Retinal pigment epithelial cell (primary cell): ENCODE data around the gene POLR3G.

Experiments used
- DNase-seq: peaks from one replicate; pipeline ENCODE4 v3.0.0-alpha.2; 2010; ENCODE audit warnings: low read depth
- H3K4me3 ChIP-seq: 2 replicates; pipeline ENCODE4 v1.5.1; 2011; ENCODE audit warnings: mild to moderate bottlenecking, low read length, control low read depth, moderate library complexity
- TF ChIP-seq, protein P1 (sequence below): conservative IDR thresholded peaks from 2 replicates; pipeline ENCODE4 v1.5.1; 2011; ENCODE audit warnings: low read depth, low read length, control low read depth, inconsistent platforms

POLR3G gene

DNA sequence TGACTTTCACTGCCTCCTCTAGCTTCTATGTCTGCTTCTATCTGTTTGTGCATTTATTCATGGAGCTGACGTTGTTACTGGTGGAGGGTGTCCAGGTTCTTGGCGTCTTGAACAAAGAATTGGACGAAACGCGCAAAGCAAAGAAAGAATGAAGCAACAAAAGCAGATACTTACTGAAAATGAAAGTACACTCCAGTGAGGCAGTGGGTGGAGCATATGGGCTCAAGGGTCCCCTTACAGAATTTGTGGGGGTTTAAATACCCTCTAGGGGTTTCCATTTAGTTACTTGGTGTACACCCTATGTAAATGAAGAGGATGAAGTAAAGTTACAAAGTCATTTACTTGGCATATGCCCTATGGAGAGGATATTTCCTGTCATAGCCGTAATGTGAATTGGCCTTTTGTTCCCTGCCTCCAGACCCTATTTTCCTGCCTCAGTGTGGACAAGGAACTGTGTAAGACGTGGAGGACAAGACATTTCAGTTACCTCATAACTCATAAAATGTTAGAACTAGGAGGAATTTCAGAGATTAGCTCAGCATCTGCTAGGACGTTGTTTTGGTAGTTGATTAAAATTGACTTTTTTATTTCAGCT is 3.1 kb downstream of the POLR3G start:
- H3K4me3 ChIP-seq: no peak overlapping the region
- no peak for DNase-seq
- TF ChIP-seq, protein P1, sequence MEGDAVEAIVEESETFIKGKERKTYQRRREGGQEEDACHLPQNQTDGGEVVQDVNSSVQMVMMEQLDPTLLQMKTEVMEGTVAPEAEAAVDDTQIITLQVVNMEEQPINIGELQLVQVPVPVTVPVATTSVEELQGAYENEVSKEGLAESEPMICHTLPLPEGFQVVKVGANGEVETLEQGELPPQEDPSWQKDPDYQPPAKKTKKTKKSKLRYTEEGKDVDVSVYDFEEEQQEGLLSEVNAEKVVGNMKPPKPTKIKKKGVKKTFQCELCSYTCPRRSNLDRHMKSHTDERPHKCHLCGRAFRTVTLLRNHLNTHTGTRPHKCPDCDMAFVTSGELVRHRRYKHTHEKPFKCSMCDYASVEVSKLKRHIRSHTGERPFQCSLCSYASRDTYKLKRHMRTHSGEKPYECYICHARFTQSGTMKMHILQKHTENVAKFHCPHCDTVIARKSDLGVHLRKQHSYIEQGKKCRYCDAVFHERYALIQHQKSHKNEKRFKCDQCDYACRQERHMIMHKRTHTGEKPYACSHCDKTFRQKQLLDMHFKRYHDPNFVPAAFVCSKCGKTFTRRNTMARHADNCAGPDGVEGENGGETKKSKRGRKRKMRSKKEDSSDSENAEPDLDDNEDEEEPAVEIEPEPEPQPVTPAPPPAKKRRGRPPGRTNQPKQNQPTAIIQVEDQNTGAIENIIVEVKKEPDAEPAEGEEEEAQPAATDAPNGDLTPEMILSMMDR: no peak

DNA sequence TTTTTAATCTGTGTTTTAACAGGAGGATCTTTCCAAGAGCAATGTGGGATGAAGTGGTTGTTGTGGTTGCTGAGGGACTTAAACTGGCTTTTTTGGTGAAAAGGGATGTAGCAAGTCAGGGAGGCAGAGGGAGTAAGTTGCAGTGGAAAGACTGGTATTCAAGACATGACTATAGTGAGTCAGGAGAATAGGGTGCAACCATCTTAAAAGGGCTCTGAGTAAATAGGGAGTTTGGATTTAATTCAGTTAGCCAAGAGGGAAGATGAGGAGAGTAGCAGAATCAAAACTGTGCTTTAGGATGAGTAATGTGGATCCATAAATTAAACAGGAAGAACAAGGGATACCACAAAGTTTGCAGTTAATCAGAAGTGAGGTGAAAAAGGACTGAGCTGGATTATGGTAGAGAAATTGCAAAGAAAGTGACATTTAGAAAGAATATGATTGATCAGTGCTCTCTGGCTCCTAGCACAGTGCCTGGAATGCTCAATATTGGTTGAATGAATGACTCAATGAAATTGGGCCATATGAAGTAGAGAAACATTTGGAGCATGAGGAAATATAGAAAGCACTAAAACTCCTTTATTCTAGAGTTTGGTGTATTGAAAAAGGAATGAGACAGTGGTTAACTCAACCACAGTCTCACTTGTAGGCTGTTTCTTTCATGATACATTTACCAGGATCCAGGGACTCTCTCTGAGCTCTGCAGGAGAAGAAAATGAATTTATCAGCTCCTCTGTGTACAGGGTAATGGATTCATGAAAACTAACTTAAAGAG is 5.1 kb downstream of the POLR3G start:
- no peak overlapping the region for H3K4me3 ChIP-seq
- no peak for DNase-seq
- TF ChIP-seq, protein P1: no peak

DNA sequence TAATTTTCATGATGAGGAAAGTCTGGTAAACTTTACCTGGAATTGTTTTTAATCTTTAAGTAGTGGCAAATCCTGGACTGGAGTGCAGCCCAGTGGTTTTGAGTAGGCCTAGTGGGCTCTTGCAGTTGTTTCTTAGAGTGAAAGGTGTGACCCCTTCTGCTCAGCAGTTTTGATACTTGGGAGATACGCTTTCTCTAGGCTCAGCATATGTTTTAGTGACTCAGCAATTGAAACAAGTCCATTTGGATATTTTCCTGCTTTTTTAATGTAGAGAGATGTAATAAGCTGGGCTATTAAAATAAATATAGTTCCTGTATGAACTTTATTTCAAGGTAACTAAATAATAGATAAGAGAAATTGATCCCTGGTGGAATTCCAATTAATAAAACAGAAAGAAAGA is 6.0 kb downstream of the POLR3G start:
- no peak for DNase-seq
- TF ChIP-seq, protein P1: no peak
- no peak overlapping the region for H3K4me3 ChIP-seq

DNA sequence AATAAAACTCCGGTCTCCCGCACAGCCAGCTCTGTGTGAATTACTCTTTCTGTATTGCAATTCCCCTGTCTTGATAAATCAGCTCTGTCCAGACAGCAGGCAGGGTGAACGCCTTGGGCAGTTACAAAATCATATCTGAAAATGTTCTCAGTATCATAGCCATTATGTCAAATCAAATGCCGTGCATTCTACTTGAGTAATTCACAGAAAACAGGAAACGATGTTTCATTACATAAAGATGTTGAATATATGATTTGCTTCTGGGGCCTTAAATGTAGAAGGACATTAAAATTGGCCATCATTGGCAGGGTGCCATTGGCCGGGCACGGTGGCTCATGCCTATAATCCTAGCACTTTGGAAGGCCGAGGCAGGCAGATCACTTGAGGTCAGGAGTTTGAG is 8.5 kb downstream of the POLR3G start:
- no peak overlapping the region for H3K4me3 ChIP-seq
- DNase-seq: no peak
- TF ChIP-seq, protein P1: no peak

DNA sequence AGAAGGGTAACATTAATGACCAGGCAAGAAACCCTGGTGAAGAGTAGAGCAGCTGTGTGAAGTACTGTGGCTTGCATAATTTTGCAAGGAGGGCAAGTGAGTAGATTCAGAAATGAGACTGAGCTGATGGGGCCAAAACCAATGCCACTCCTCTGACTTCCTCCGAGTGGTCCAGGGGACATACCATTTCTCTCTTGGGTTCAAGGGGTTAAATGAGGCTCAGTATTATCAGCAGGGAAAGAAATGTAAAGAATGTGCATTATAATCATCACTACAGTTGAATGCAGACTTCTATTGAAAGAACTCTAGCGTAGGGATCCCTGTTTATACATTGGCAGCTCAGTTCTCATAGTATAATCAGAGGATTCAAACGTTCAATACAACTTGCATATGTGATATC is 9.9 kb downstream of the POLR3G start:
- no peak overlapping the region for H3K4me3 ChIP-seq
- DNase-seq: no peak
- TF ChIP-seq, protein P1: no peak

DNA sequence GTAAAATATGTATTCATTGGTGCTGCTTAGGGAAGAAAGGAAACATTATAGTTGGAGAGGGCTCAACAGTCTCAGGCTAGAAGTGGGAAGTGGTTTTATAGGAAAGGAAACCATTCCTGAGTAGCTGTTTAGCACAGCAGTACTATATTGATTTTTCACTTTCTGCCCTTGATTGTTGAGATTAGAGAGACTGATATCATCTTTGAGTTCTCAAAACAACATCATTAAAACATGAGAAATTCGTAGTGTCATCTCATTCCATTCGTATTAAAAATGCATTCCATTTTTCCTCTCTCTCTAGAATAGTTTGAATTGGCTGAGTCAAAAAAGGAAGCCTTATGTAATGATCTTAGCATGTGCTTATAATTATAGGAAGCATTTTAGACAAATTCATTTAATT is 14.1 kb downstream of the POLR3G start:
- no peak overlapping the region for H3K4me3 ChIP-seq
- no peak for DNase-seq
- TF ChIP-seq, protein P1: no peak

DNA sequence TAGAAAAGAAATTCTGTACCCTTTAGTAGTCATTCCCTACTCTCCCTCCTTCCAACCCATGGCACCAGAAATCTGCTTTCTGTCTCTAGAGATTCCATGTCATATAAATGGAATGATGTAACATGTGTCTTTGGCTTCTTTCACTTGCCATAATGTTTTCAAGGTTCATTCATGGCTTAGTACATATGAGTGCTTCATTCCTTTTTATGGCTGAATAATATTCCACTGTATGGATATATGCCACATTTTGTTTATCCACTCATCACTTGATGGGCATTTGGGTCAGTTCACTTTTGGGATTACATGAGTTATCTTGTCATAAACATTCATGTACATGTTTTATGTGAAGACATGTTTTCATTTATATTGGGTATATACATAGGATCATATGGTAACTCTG is 19.4 kb downstream of the POLR3G start:
- TF ChIP-seq, protein P1: no peak
- DNase-seq: no peak
- H3K4me3 ChIP-seq: no peak overlapping the region
